CD14-positive monocyte (primary cell): ENCODE results near the gene FAM47E. TPM values are rescaled to one million over a fixed set of nuclear protein-coding genes. Genes with fewer than 3 reads are reported as not detected.

Source experiments
- DNase-seq, 3 donors: peaks; one replicate each; pipeline ENCODE4 v3.0.0-alpha.2; 2011 to 2022
- H2AFZ ChIP-seq: 2 replicates; pipeline ENCODE4 v1.6.0; 2012; ENCODE audit warnings: mild to moderate bottlenecking, low read depth, low read length, inconsistent platforms; ENCODE audit not compliant: insufficient read depth, poor library complexity, severe bottlenecking
- H3K27ac ChIP-seq, 2 donors: 1 replicate in 1 of 2; 2 replicates in 1 of 2; pipeline ENCODE4 v1.5.1; 2012 to 2013; ENCODE audit warnings: low read length in 2 of 2, control low read depth in 1 of 2, inconsistent platforms in 1 of 2, low read depth in 1 of 2, mild to moderate bottlenecking in 1 of 2
- H3K27me3 ChIP-seq, 2 donors: one replicate each; pipeline versions ENCODE4 v1.6.0 to v1.6.1; 2011 to 2013; ENCODE audit warnings: low read length in 2 of 2; ENCODE audit not compliant: control insufficient read depth in 2 of 2, insufficient read depth in 2 of 2
- H3K36me3 ChIP-seq, 2 donors: replicated peaks in 1 of 2; 1 replicate in 1 of 2; 2 replicates in 1 of 2; pipeline versions ENCODE4 v1.5.1 to v1.6.1; 2012 to 2013; ENCODE audit warnings: low read length in 2 of 2, control low read depth in 1 of 2, inconsistent platforms in 1 of 2, mild to moderate bottlenecking in 1 of 2; ENCODE audit not compliant: insufficient read depth in 2 of 2, control insufficient read depth in 1 of 2
- H3K4me1 ChIP-seq, 2 donors: 1 replicate in 1 of 2; 2 replicates in 1 of 2; pipeline versions ENCODE4 v1.5.1 to v1.6.1; 2012 to 2013; ENCODE audit warnings: low read length in 2 of 2, control low read depth in 1 of 2, inconsistent platforms in 1 of 2, mild to moderate bottlenecking in 1 of 2, moderate library complexity in 1 of 2; ENCODE audit not compliant: insufficient read depth in 2 of 2, control insufficient read depth in 1 of 2
- H3K4me2 ChIP-seq: replicated peaks from 2 replicates; pipeline ENCODE3; 2012; ENCODE audit warnings: low read length, moderate library complexity, mild to moderate bottlenecking; ENCODE audit not compliant: poor library complexity, severe bottlenecking; ENCODE audit errors: extremely low read depth
- H3K4me3 ChIP-seq, 3 experiments: fragments of 200-600 bp in 1 of 3; sonication (generic) in 1 of 3; replicated peaks in 1 of 3; 1 replicate in 2 of 3; 2 replicates in 1 of 3; pipeline ENCODE4 v1.5.1; 2011 to 2013; ENCODE audit warnings: low read length in 3 of 3, mild to moderate bottlenecking in 3 of 3, control low read depth in 2 of 3, low read depth in 2 of 3, inconsistent platforms in 1 of 3, moderate library complexity in 1 of 3
- H3K79me2 ChIP-seq: 2 replicates; pipeline ENCODE4 v1.6.0; 2012; ENCODE audit warnings: mild to moderate bottlenecking, control low read depth, inconsistent platforms, low read length, moderate library complexity; ENCODE audit not compliant: insufficient read depth
- H3K9ac ChIP-seq: 2 replicates; pipeline ENCODE4 v1.6.0; 2017; ENCODE audit warnings: low read length, mild to moderate bottlenecking; ENCODE audit not compliant: insufficient read depth, poor library complexity, severe bottlenecking
- H3K9me3 ChIP-seq, 2 donors: replicated peaks in 1 of 2; 1 replicate in 1 of 2; 2 replicates in 1 of 2; pipeline versions ENCODE4 v1.5.1 to v1.6.1; 2012 to 2013; ENCODE audit warnings: low read length in 2 of 2, control low read depth in 1 of 2; ENCODE audit not compliant: control insufficient read depth in 1 of 2, insufficient read depth in 1 of 2
- H4K20me1 ChIP-seq: 2 replicates; pipeline ENCODE4 v1.6.0; 2012; ENCODE audit warnings: mild to moderate bottlenecking, low read length, control low read depth, moderate library complexity; ENCODE audit not compliant: insufficient read depth
- H3K27ac Mint-ChIP-seq, 7 donors: one replicate each; pipeline ENCODE4 v1.8.0; 2020; ENCODE audit warnings: mild to moderate bottlenecking in 7 of 7, mixed read lengths in 7 of 7, moderate library complexity in 6 of 7, inconsistent platforms in 2 of 7
- H3K27me3 Mint-ChIP-seq, 3 donors: one replicate each; pipeline ENCODE4 v1.8.0; 2021 to 2022; ENCODE audit warnings: low read depth in 3 of 3, mild to moderate bottlenecking in 3 of 3, mixed read lengths in 3 of 3, moderate library complexity in 3 of 3, inconsistent platforms in 1 of 3
- H3K36me3 Mint-ChIP-seq, 2 donors: one replicate each; pipeline ENCODE4 v1.8.0; 2020; ENCODE audit warnings: mixed read lengths in 2 of 2, inconsistent platforms in 1 of 2, mild to moderate bottlenecking in 1 of 2
- H3K4me1 Mint-ChIP-seq: one replicate; pipeline ENCODE4 v1.8.0; 2020; ENCODE audit warnings: mild to moderate bottlenecking, mixed read lengths
- H3K4me3 Mint-ChIP-seq, 2 donors: one replicate each; pipeline ENCODE4 v1.8.0; 2020; ENCODE audit warnings: mild to moderate bottlenecking in 2 of 2, mixed read lengths in 2 of 2, moderate library complexity in 1 of 2
- H3K9me3 Mint-ChIP-seq, 7 donors: one replicate each; pipeline ENCODE4 v1.8.0; 2020 to 2022; ENCODE audit warnings: mixed read lengths in 7 of 7, mild to moderate bottlenecking in 6 of 7, moderate library complexity in 6 of 7, inconsistent platforms in 2 of 7
- WGBS: methylation state at CpG from one replicate; pipeline ENCODE4 v1.1.5; 2013; ENCODE audit warnings: missing lambda C conversion rate; ENCODE audit not compliant: insufficient coverage; 5-methylcytosine and 5-hydroxymethylcytosine counted together
- intact Hi-C, 2 donors: fragments of 100-400 bp; cut with micrococcal nuclease; formaldehyde crosslinking; loops; one replicate each; pipeline versions ENCODE4 v1.15.0 to v1.15.1; 2023
- polyA plus RNA-seq, 3 donors: library from polyadenylated mRNA; depleted of rRNA in 1 of 3; unstranded in 2 of 3; stranded (reverse) in 1 of 3; fragments of 300-500 nt in 2 of 3; fragments of >200 nt in 1 of 3; fragmentation: Illumina TruSeq in 2 of 3; gene quantifications; 1 replicate in 2 of 3; 2 replicates in 1 of 3; pipeline ENCODE4 v1.2.3, GENCODE V29; 2012 to 2021
- TF ChIP-seq, protein P1 (sequence below): fragments of 200-600 bp; IDR thresholded peaks from one replicate; pipeline ENCODE4 v1.8.0; 2022; ENCODE audit warnings: antibody characterized with exemption, mild to moderate bottlenecking

FAM47E gene
- polyA plus RNA-seq, 3 donors, result 0.31 TPM; not detected in 2

DNA sequence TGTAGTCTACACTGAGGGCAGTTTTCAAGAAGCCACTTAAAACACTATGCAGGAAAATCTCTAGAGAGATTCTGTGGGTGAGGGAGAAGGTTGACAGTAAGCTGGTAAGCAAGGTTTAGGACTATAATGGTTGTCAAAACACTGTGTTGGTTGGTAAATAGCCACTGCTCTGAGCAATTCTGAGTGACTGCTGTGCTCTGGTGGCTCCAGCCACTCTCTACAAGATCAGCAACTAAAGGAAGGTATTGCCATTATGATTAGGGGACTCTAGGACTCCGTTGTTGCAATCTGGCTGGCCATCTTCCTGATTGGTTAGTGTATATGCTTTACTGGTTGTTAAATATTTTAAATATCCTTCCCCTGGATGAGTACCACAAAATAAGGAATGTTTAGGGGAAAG lies 5.5 kb upstream of the FAM47E start:
- intact Hi-C loops, result no loop called here
- no peaks in the 10 kb centered on the region for H3K36me3 Mint-ChIP-seq

DNA sequence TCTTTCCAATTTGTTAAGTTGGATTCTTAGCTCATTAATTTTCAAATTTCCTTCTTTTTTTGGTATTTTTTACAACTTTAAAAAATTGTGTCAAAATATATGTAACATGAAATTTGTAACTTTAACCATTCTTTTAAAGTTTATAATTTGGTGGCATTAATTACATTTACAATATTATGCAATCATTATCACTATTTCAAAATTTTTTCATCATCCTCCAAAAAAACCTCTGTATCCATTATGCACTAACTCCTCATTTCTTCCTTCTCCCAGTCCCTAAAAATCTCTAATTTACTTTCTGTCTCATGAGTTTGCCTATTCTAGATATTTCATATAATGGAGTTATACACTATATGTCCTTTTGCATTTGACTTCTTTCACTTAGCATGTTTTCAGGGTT lies 4.7 kb upstream of the FAM47E start:
- H3K27me3 ChIP-seq, result peaks cover 24 to 32% of the 10 kb centered on the region in 2 donors
- DNase-seq, result no peak
- H3K9ac ChIP-seq, result no peak overlapping the region
- no peak overlapping the region for H3K4me2 ChIP-seq
- no peak overlapping the region for H3K4me3 ChIP-seq
- H4K20me1 ChIP-seq, result no peaks in the 10 kb centered on the region
- no peaks in the 10 kb centered on the region for H3K79me2 ChIP-seq
- Mint-ChIP-seq H3K27me3 (peaks cover 27 to 38% (median 35%) of the 10 kb centered on the region in 3 donors), H3K27ac (no peak overlapping the region), H3K36me3 (no peaks in the 10 kb centered on the region), H3K4me3 (peak overlapping the region in 1 of 2 donors; percentile 0), H3K9me3 (peaks cover 0 to 8% (median 2%) of the 10 kb centered on the region in 7 donors), H3K4me1 (peaks cover 11% of the 10 kb centered on the region)
- H2AFZ ChIP-seq, result no peak overlapping the region
- intact Hi-C loops, result no loop called here
- peaks cover 8 to 11% of the 10 kb centered on the region in 2 donors for H3K4me1 ChIP-seq
- TF ChIP-seq, protein P1, sequence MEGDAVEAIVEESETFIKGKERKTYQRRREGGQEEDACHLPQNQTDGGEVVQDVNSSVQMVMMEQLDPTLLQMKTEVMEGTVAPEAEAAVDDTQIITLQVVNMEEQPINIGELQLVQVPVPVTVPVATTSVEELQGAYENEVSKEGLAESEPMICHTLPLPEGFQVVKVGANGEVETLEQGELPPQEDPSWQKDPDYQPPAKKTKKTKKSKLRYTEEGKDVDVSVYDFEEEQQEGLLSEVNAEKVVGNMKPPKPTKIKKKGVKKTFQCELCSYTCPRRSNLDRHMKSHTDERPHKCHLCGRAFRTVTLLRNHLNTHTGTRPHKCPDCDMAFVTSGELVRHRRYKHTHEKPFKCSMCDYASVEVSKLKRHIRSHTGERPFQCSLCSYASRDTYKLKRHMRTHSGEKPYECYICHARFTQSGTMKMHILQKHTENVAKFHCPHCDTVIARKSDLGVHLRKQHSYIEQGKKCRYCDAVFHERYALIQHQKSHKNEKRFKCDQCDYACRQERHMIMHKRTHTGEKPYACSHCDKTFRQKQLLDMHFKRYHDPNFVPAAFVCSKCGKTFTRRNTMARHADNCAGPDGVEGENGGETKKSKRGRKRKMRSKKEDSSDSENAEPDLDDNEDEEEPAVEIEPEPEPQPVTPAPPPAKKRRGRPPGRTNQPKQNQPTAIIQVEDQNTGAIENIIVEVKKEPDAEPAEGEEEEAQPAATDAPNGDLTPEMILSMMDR, result no peak
- H3K9me3 ChIP-seq, result no peaks in the 10 kb centered on the region
- no peaks in the 10 kb centered on the region for H3K36me3 ChIP-seq
- H3K27ac ChIP-seq, result no peak overlapping the region

More for the DNA sequence above, 5.5 kb upstream of the FAM47E start:
- TF ChIP-seq, protein P1, result no peak
- no peak overlapping the region for H2AFZ ChIP-seq
- Mint-ChIP-seq H3K27ac (no peak overlapping the region), H3K27me3 (peaks cover 23 to 31% (median 29%) of the 10 kb centered on the region in 3 donors), H3K4me1 (peaks cover 7% of the 10 kb centered on the region), H3K9me3 (peaks cover 0 to 5% (median 2%) of the 10 kb centered on the region in 7 donors), H3K4me3 (no peak overlapping the region)
- no peak overlapping the region for H3K4me2 ChIP-seq
- H3K79me2 ChIP-seq, result no peaks in the 10 kb centered on the region
- H3K4me3 ChIP-seq, result no peak overlapping the region
- H3K36me3 ChIP-seq, result no peaks in the 10 kb centered on the region
- H3K4me1 ChIP-seq, result peaks cover 2 to 3% of the 10 kb centered on the region in 2 donors
- peaks cover 19 to 26% of the 10 kb centered on the region in 2 donors for H3K27me3 ChIP-seq
- DNase-seq, result no peak
- H3K27ac ChIP-seq, result no peak overlapping the region
- H3K9me3 ChIP-seq, result no peaks in the 10 kb centered on the region
- no peaks in the 10 kb centered on the region for H4K20me1 ChIP-seq
- H3K9ac ChIP-seq, result no peak overlapping the region
- no CpG with 5 or more reads among the region's 1 CpG for WGBS
